HEK293 (cell line): ENCODE measurements around the gene CYP4Z1.

Experiments used
- CTCF ChIA-PET: fragments of 350-600 bp; formaldehyde crosslinking; extraction: SDS; loops from one replicate; lab custom pipeline; 2021; ENCODE audit warnings: antibody characterized with exemption; lab: Yijun Ruan, JAX
- POLR2A ChIA-PET: fragments of 300-600 bp; formaldehyde crosslinking; extraction: SDS; loops from one replicate; lab custom pipeline; 2020; ENCODE audit warnings: antibody characterized with exemption, inconsistent platforms; lab: Yijun Ruan, JAX
- H3K27ac ChIP-seq: fragments of 200-500 bp; sonication (Bioruptor generic); 2 replicates; pipeline ENCODE4 v1.5.1; 2014; ENCODE audit warnings: low read depth, low read length, control low read depth, inconsistent platforms; ENCODE audit errors: extremely low read depth
- H3K36me3 ChIP-seq, 2 experiments: fragments of 200-500 bp in 1 of 2; sonication (Bioruptor generic) in 1 of 2; 1 replicate in 1 of 2; 2 replicates in 1 of 2; pipeline ENCODE4 v1.5.1; 2014 to 2017; ENCODE audit warnings: inconsistent platforms in 2 of 2, low read length in 2 of 2; ENCODE audit not compliant: control insufficient read depth in 2 of 2, insufficient read depth in 1 of 2
- H3K4me1 ChIP-seq: fragments of 200-500 bp; sonication (Bioruptor generic); 2 replicates; pipeline ENCODE4 v1.5.1; 2014; ENCODE audit warnings: mild to moderate bottlenecking, low read length, inconsistent platforms; ENCODE audit not compliant: control insufficient read depth, insufficient read depth
- H3K4me3 ChIP-seq: 2 replicates; pipeline ENCODE4 v1.5.1; 2011; ENCODE audit warnings: low read depth, mild to moderate bottlenecking, control low read depth, low read length, moderate library complexity
- H3K9me3 ChIP-seq: fragments of 200-500 bp; sonication (Bioruptor generic); 2 replicates; pipeline ENCODE4 v1.5.1; 2014; ENCODE audit warnings: low read depth, low read length, inconsistent platforms; ENCODE audit not compliant: control insufficient read depth, insufficient read depth
- PRDM1 ChIP-seq: fragments of 450-650 bp; formaldehyde crosslinking; IDR thresholded peaks from 2 replicates; pipeline ENCODE4; 2016; ENCODE audit warnings: missing biosample characterization, missing genetic modification characterization
- YY2 ChIP-seq: fragments of 450-650 bp; formaldehyde crosslinking; IDR thresholded peaks from 2 replicates; pipeline ENCODE4 v1.5.1; 2016; ENCODE audit warnings: missing biosample characterization, missing genetic modification characterization
- TF ChIP-seq, protein P1 (sequence below): fragments of 450-650 bp; formaldehyde crosslinking; IDR thresholded peaks from 2 replicates; pipeline ENCODE4 v1.5.1; 2016; ENCODE audit warnings: missing biosample characterization, missing genetic modification characterization
- TF ChIP-seq, protein P2 (sequence below): fragments of 450-650 bp; formaldehyde crosslinking; IDR thresholded peaks from 2 replicates; pipeline ENCODE4 v1.5.1; 2016; ENCODE audit warnings: missing biosample characterization, missing genetic modification characterization

CYP4Z1 gene

DNA sequence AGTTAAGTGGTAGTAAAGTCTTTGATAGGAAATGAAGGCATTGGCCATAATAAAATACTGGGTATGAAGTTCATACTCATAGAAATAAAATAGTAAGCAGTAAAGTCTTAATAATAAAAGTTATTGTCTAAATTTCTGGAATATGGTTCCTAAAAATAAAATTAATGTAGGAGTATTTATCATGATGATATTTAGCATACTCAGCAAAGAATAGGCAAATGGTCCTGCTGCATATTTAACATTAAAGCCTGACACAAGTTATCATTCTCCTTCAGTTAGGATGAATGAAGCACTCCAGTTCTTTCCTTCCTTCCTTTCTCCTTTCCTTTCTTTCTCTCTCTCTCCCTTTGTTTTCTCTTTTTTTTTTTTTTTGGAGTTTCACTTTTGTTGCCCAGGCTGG, 97.5 kb downstream of the CYP4Z1 start:
- Histone ChIP-seq H3K36me3 (no peaks in the 10 kb centered on the region), H3K4me1 (no peaks in the 10 kb centered on the region)
- CTCF ChIA-PET: interaction anchor here (0.6 kb wide), 1 partner anchor 10 kb away, joined by 4 read pairs; no protein-coding TSS in a partner anchor
- TF ChIP-seq, protein P1, sequence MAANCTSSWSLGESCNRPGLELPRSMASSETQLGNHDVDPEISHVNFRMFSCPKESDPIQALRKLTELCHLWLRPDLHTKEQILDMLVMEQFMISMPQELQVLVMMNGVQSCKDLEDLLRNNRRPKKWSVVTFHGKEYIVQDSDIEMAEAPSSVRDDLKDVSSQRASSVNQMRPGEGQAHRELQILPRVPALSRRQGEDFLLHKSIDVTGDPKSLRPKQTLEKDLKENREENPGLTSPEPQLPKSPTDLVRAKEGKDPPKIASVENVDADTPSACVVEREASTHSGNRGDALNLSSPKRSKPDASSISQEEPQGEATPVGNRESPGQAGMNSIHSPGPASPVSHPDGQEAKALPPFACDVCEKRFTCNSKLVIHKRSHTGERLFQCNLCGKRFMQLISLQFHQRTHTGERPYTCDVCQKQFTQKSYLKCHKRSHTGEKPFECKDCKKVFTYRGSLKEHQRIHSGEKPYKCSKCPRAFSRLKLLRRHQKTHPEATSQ (tag by site-specific recombination): no peak
- TF ChIP-seq PRDM1 (tag by site-specific recombination): peak; percentile 42; the same call in 1 of the 2 replicates
- TF ChIP-seq, protein P2, sequence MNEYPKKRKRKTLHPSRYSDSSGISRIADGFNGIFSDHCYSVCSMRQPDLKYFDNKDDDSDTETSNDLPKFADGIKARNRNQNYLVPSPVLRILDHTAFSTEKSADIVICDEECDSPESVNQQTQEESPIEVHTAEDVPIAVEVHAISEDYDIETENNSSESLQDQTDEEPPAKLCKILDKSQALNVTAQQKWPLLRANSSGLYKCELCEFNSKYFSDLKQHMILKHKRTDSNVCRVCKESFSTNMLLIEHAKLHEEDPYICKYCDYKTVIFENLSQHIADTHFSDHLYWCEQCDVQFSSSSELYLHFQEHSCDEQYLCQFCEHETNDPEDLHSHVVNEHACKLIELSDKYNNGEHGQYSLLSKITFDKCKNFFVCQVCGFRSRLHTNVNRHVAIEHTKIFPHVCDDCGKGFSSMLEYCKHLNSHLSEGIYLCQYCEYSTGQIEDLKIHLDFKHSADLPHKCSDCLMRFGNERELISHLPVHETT (tag by site-specific recombination): no peak
- TF ChIP-seq YY2 (tag by site-specific recombination): no peak
- TF ChIP-seq, all 188 proteins: peak for 1
- POLR2A ChIA-PET: no interaction called here
- Histone ChIP-seq H3K9me3 (no peaks in the 10 kb centered on the region), H3K4me3 (no peak overlapping the region), H3K27ac (no peak overlapping the region)
